ENCODE results near the gene KDM2A. TPM values are rescaled to one million over a fixed set of nuclear protein-coding genes. Genes with fewer than 3 reads are reported as not detected.
"Not testable (repeated sequence)": the region's sequence is repeated elsewhere in the genome, so short reads cannot be mapped to it uniquely, and the experiment has no call there.

KDM2A gene
- total RNA-seq, 1 donor from 2014 or later = 40.7 TPM

- DNase-seq (no peak), ATAC-seq (ENCODE audit: poor library complexity) (no peak)
- intact Hi-C loops (cut with DNase I) = no loop called here
Measured at GRCh38 chr11:67114275-67114896, 4.7 kb upstream of the KDM2A start.

GRCh38 chr11:67116758-67117105 is 2.3 kb upstream of the KDM2A start:
- no peak for ATAC-seq (ENCODE audit: poor library complexity)
- intact Hi-C loops (cut with DNase I) = no loop called here
- no peak for DNase-seq

- intact Hi-C loops (cut with DNase I) = no loop called here
- DNase-seq (no peak), ATAC-seq (ENCODE audit: poor library complexity) (no peak)
Measured at GRCh38 chr11:67117176-67117575, 1.9 kb upstream of the KDM2A start.

- DNase-seq = peak; percentile 63
- ATAC-seq (ENCODE audit: poor library complexity) = no peak
- intact Hi-C loops (cut with DNase I) = no loop called here
Measured at GRCh38 chr11:67117672-67118180, 1.3 kb upstream of the KDM2A start.

- DNase-seq = peak; percentile 71
- peak; percentile 30 for ATAC-seq (ENCODE audit: poor library complexity)
Measured at GRCh38 chr11:67118181-67118766, 789 bp upstream of the KDM2A start.

GRCh38 chr11:67119585-67120391 is 725 bp downstream of the KDM2A start:
- intact Hi-C loops (cut with DNase I) = no loop called here
- DNase-seq = peak; percentile 49
- peak; percentile 1 for ATAC-seq (ENCODE audit: poor library complexity)

More at GRCh38 chr11:67118181-67118766, 789 bp upstream of the KDM2A start:
- intact Hi-C loops (cut with DNase I) = no loop called here

- intact Hi-C loops (cut with DNase I) = no loop called here
- DNase-seq (no peak), ATAC-seq (ENCODE audit: poor library complexity) (no peak)
Measured at GRCh38 chr11:67120456-67120855, 1.4 kb downstream of the KDM2A start.

- DNase-seq = no peak
- intact Hi-C loops (cut with DNase I) = no loop called here
- no peak for ATAC-seq (ENCODE audit: poor library complexity)
Measured at GRCh38 chr11:67120881-67121710, 2.0 kb downstream of the KDM2A start.

GRCh38 chr11:67123801-67124200 is 4.7 kb downstream of the KDM2A start:
- ATAC-seq (ENCODE audit: poor library complexity); intact Hi-C loops (cut with DNase I); DNase-seq: not testable (repeated sequence)

GRCh38 chr11:67126243-67126642 is 7.2 kb downstream of the KDM2A start:
- intact Hi-C loops (cut with DNase I); DNase-seq: not testable (repeated sequence)

GRCh38 chr11:67126986-67127385 is 7.9 kb downstream of the KDM2A start:
- DNase-seq (no peak), ATAC-seq (ENCODE audit: poor library complexity) (no peak)
- intact Hi-C loops (cut with DNase I) = no loop called here

More at GRCh38 chr11:67126243-67126642, 7.2 kb downstream of the KDM2A start:
- not testable (repeated sequence) for ATAC-seq (ENCODE audit: poor library complexity)

- DNase-seq; intact Hi-C loops (cut with DNase I); ATAC-seq (ENCODE audit: poor library complexity): not testable (repeated sequence)
Measured at GRCh38 chr11:67130861-67131260, 11.8 kb downstream of the KDM2A start.

GRCh38 chr11:67136156-67136555 is 17.1 kb downstream of the KDM2A start:
- DNase-seq (no peak), ATAC-seq (ENCODE audit: poor library complexity) (no peak)
- intact Hi-C loops (cut with DNase I) = no loop called here

GRCh38 chr11:67138922-67139321 is 19.9 kb downstream of the KDM2A start:
- ATAC-seq (ENCODE audit: poor library complexity) (no peak), DNase-seq (no peak)
- intact Hi-C loops (cut with DNase I) = no loop called here

GRCh38 chr11:67146516-67147226 is 27.6 kb downstream of the KDM2A start:
- intact Hi-C loops (cut with DNase I) = no loop called here
- ATAC-seq (ENCODE audit: poor library complexity) = no peak
- no peak for DNase-seq

GRCh38 chr11:67153971-67154370 is 34.9 kb downstream of the KDM2A start:
- ATAC-seq (ENCODE audit: poor library complexity) (no peak), DNase-seq (no peak)
- intact Hi-C loops (cut with DNase I) = no loop called here

GRCh38 chr11:67154726-67155125 is 35.7 kb downstream of the KDM2A start:
- intact Hi-C loops (cut with DNase I) = no loop called here
- DNase-seq (no peak), ATAC-seq (ENCODE audit: poor library complexity) (no peak)

- intact Hi-C loops (cut with DNase I) = no loop called here
- no peak for DNase-seq
- no peak for ATAC-seq (ENCODE audit: poor library complexity)
Measured at GRCh38 chr11:67157691-67158090, 38.6 kb downstream of the KDM2A start.
